SK-N-SH (cell line): Measurements from ENCODE around the gene VMP1. TPM values are rescaled to one million over a fixed set of nuclear protein-coding genes. Genes with fewer than 3 reads are reported as not detected.
A peak's percentile ranks its signal among the peaks of the same experiment; 100 is the strongest.

Source experiments
- CTCF ChIA-PET: fragments of 300-600, 350-600 bp; formaldehyde crosslinking; extraction: SDS; loops from one replicate; lab custom pipeline; 2021; lab: Yijun Ruan, JAX
- POLR2A ChIA-PET: fragments of 350-600 bp; sonication (Branson Sonifier 250); formaldehyde crosslinking; extraction: SDS; loops from one replicate; lab custom pipeline; 2020; ENCODE audit warnings: antibody characterized with exemption, inconsistent platforms; lab: Yijun Ruan, JAX
- DNase-seq: peaks from one replicate; pipeline ENCODE4 v3.0.0; 2012
- H2AFZ ChIP-seq: fragments of 200-600 bp; sonication (generic); 2 replicates; pipeline ENCODE4 v1.8.1; 2016; ENCODE audit warnings: antibody characterized with exemption, mild to moderate bottlenecking, low read depth
- H3F3A ChIP-seq: fragments of 200-600 bp; sonication (generic); replicated peaks from 2 replicates; pipeline ENCODE3; 2016; ENCODE audit warnings: antibody characterized with exemption, mild to moderate bottlenecking; ENCODE audit not compliant: insufficient read depth
- H3K27ac ChIP-seq, 2 experiments: fragments of 200-500 bp in 1 of 2; fragments of 200-600 bp in 1 of 2; sonication (Bioruptor generic) in 1 of 2; sonication (generic), shearing (Covaris generic) in 1 of 2; 2 replicates each; pipeline versions ENCODE4 v1.5.1 to v1.6.1; 2014 to 2016; ENCODE audit warnings: low read depth in 2 of 2, inconsistent platforms in 1 of 2, low read length in 1 of 2, mild to moderate bottlenecking in 1 of 2, mixed read lengths in 1 of 2
- H3K27me3 ChIP-seq: fragments of 200-600 bp; sonication (generic), shearing (Covaris generic); 2 replicates; pipeline ENCODE4 v1.6.1; 2016; ENCODE audit warnings: mixed run types; ENCODE audit not compliant: insufficient read depth
- H3K36me3 ChIP-seq, 2 experiments: fragments of 200-500 bp in 1 of 2; fragments of 200-600 bp in 1 of 2; sonication (Bioruptor generic) in 1 of 2; sonication (generic) in 1 of 2; replicated peaks in 1 of 2; 2 replicates each; pipeline versions ENCODE3 to v1.5.1; 2014 to 2016; ENCODE audit warnings: low read length in 1 of 2, mild to moderate bottlenecking in 1 of 2; ENCODE audit not compliant: insufficient read depth in 2 of 2, control insufficient read depth in 1 of 2
- H3K4me1 ChIP-seq, 2 experiments: fragments of 200-500 bp in 1 of 2; fragments of 200-600 bp in 1 of 2; sonication (Bioruptor generic) in 1 of 2; sonication (generic), shearing (Covaris generic) in 1 of 2; 2 replicates each; pipeline versions ENCODE4 v1.5.1 to v1.6.1; 2014 to 2016; ENCODE audit warnings: low read depth in 1 of 2, low read length in 1 of 2, mixed run types in 1 of 2; ENCODE audit not compliant: insufficient read depth in 2 of 2, control insufficient read depth in 1 of 2
- H3K4me2 ChIP-seq: fragments of 200-600 bp; sonication (generic), shearing (Covaris generic); 2 replicates; pipeline ENCODE4 v1.6.1; 2017; ENCODE audit warnings: mixed run types
- H3K4me3 ChIP-seq, 2 experiments: fragments of 200-500 bp in 1 of 2; fragments of 200-600 bp in 1 of 2; sonication (Bioruptor generic) in 1 of 2; sonication (generic), shearing (Covaris generic) in 1 of 2; 2 replicates each; pipeline versions ENCODE4 v1.5.1 to v1.8.1; 2014 to 2016; ENCODE audit warnings: low read depth in 2 of 2, inconsistent platforms in 1 of 2, low read length in 1 of 2, mild to moderate bottlenecking in 1 of 2, mixed read lengths in 1 of 2, moderate library complexity in 1 of 2
- H3K79me2 ChIP-seq: fragments of 200-600 bp; sonication (generic); 2 replicates; pipeline ENCODE4 v1.8.1; 2017; ENCODE audit warnings: mild to moderate bottlenecking; ENCODE audit not compliant: insufficient read depth
- H3K9ac ChIP-seq: fragments of 200-600 bp; sonication (generic); 2 replicates; pipeline ENCODE4 v1.6.1; 2017; ENCODE audit warnings: mixed run types
- H3K9me2 ChIP-seq: fragments of 200-600 bp; sonication (generic); 2 replicates; pipeline ENCODE4 v1.6.1; 2017; ENCODE audit warnings: mixed run types
- H3K9me3 ChIP-seq: fragments of 200-600 bp; sonication (generic); 2 replicates; pipeline ENCODE4 v1.6.1; 2017; ENCODE audit warnings: mixed run types, mild to moderate bottlenecking, moderate library complexity
- H4K20me1 ChIP-seq: fragments of 200-600 bp; sonication (generic); 2 replicates; pipeline ENCODE4 v1.6.1; 2017; ENCODE audit warnings: mild to moderate bottlenecking, mixed run types; ENCODE audit not compliant: insufficient read depth
- CHD2 ChIP-seq: fragments of 150-350 bp; IDR thresholded peaks from 2 replicates; pipeline ENCODE4 v1.6.1; 2018; ENCODE audit warnings: low read length; ENCODE audit not compliant: partially characterized antibody
- ELF1 ChIP-seq: IDR thresholded peaks from 2 replicates; pipeline ENCODE4 v1.4.0; 2012
- EP300 ChIP-seq, 2 experiments: IDR thresholded peaks; 2 replicates each; pipeline versions ENCODE4 v1.4.0 to v1.6.1; 2012; ENCODE audit warnings: borderline replicate concordance in 1 of 2, low read depth in 1 of 2, low read length in 1 of 2
- EZH2phosphoT487 ChIP-seq: fragments of 200-600 bp; sonication (generic); IDR thresholded peaks from 2 replicates; pipeline ENCODE4 v1.6.1; 2017; ENCODE audit warnings: low read depth, mixed run types, mild to moderate bottlenecking, antibody characterized with exemption, moderate library complexity, borderline replicate concordance
- FOSL2 ChIP-seq: IDR thresholded peaks from 2 replicates; pipeline ENCODE4 v1.4.0; 2012; ENCODE audit warnings: low read depth, mild to moderate bottlenecking, moderate library complexity, borderline replicate concordance
- FOXJ3 ChIP-seq: sonication (generic); formaldehyde crosslinking; IDR thresholded peaks from 2 replicates; pipeline ENCODE4 v1.5.1; 2020; ENCODE audit warnings: mild to moderate bottlenecking, missing genetic modification reagents
- GABPA ChIP-seq: IDR thresholded peaks from 2 replicates; pipeline ENCODE4 v1.4.0; 2012; ENCODE audit warnings: low read depth, mild to moderate bottlenecking
- IRF3 ChIP-seq: fragments of 150-350 bp; IDR thresholded peaks from 2 replicates; pipeline ENCODE4 v1.6.1; 2016; ENCODE audit warnings: mild to moderate bottlenecking, low read depth, low read length
- JUND ChIP-seq: IDR thresholded peaks from 2 replicates; pipeline ENCODE4 v1.4.0; 2012
- MEF2A ChIP-seq: IDR thresholded peaks from 2 replicates; pipeline ENCODE4 v1.4.0; 2012; ENCODE audit warnings: low read depth, borderline replicate concordance
- MXI1 ChIP-seq: IDR thresholded peaks from 2 replicates; pipeline ENCODE4 v1.6.1; 2012; ENCODE audit warnings: mild to moderate bottlenecking, low read depth, low read length, improper control_type of control experiment
- NFIC ChIP-seq: IDR thresholded peaks from 2 replicates; pipeline ENCODE4 v1.4.0; 2012; ENCODE audit warnings: borderline replicate concordance
- RCOR1 ChIP-seq: fragments of 150-350 bp; IDR thresholded peaks from 2 replicates; pipeline ENCODE4 v1.6.1; 2017; ENCODE audit warnings: antibody characterized with exemption, low read length
- REST ChIP-seq: IDR thresholded peaks from 2 replicates; pipeline ENCODE4 v1.6.1; 2012; ENCODE audit warnings: mild to moderate bottlenecking, low read depth, low read length, moderate library complexity
- RFX5 ChIP-seq: IDR thresholded peaks from 2 replicates; pipeline ENCODE4 v1.6.1; 2012; ENCODE audit warnings: mild to moderate bottlenecking, improper control_type of control experiment, low read length
- RXRA ChIP-seq: IDR thresholded peaks from 2 replicates; pipeline ENCODE4 v1.4.0; 2012; ENCODE audit warnings: low read depth, mild to moderate bottlenecking, borderline replicate concordance
- SIN3A ChIP-seq: IDR thresholded peaks from 2 replicates; pipeline ENCODE4 v1.6.1; 2012; ENCODE audit warnings: low read depth, mild to moderate bottlenecking, low read length, moderate library complexity, borderline replicate concordance
- SMC3 ChIP-seq: IDR thresholded peaks from 2 replicates; pipeline ENCODE4 v1.6.1; 2012; ENCODE audit warnings: low read depth, low read length, improper control_type of control experiment
- TAF1 ChIP-seq: IDR thresholded peaks from 2 replicates; pipeline ENCODE4 v1.6.1; 2012; ENCODE audit warnings: low read depth, mild to moderate bottlenecking, low read length, moderate library complexity, borderline replicate concordance
- TEAD4 ChIP-seq: IDR thresholded peaks from 2 replicates; pipeline ENCODE4 v1.4.0; 2012; ENCODE audit warnings: mild to moderate bottlenecking, borderline replicate concordance; ENCODE audit not compliant: insufficient read depth
- YY1 ChIP-seq: IDR thresholded peaks from 2 replicates; pipeline ENCODE4 v1.4.0; 2012; ENCODE audit warnings: low read depth, mild to moderate bottlenecking
- ZBTB33 ChIP-seq: IDR thresholded peaks from 2 replicates; pipeline ENCODE4 v1.4.0; 2012; ENCODE audit warnings: low read depth, borderline replicate concordance
- WGBS: methylation state at CpG from one replicate; pipeline ENCODE4 v1.1.6; 2017; ENCODE audit warnings: low lambda C conversion rate; 5-methylcytosine and 5-hydroxymethylcytosine counted together
- polyA plus RNA-seq, 3 experiments: library from polyadenylated mRNA; depleted of rRNA; stranded (reverse); fragments of >200 nt; gene quantifications; 2 replicates each; pipeline ENCODE4 v1.2.3, GENCODE V29; 2012
- TF ChIP-seq, protein P1 (sequence below): IDR thresholded peaks from 2 replicates; pipeline ENCODE4 v1.4.0; 2012; ENCODE audit warnings: low read depth
- TF ChIP-seq, protein P2 (sequence below): fragments of 200-600 bp; sonication (generic); IDR thresholded peaks from 2 replicates; pipeline ENCODE4 v1.6.1; 2017; ENCODE audit warnings: antibody characterized with exemption, mild to moderate bottlenecking, moderate library complexity

VMP1 gene
- polyA plus RNA-seq, 1 of the 3 experiments (the other 2 are of a cell fraction): 169 TPM

GRCh38 chr17:59840329-59841090, 133.1 kb downstream of the VMP1 start:
- no peak for DNase-seq
- Histone ChIP-seq H2AFZ (no peak overlapping the region), H3K27me3 (no peaks in the 10 kb centered on the region), H4K20me1 (peaks cover 51% of the 10 kb centered on the region), H3K4me1 (peaks cover 1 to 18% of the 10 kb centered on the region in 2 experiments; a peak in 3 of 4 replicates), H3K4me2 (peak overlapping the region; percentile 79), H3K9ac (peak overlapping the region; percentile 100), H3K4me3 (peak overlapping the region; percentile 53 to 93), H3K36me3 (peaks cover 27 to 46% of the 10 kb centered on the region in 2 experiments), H3K27ac (peak overlapping the region; percentile 95 to 100), H3K79me2 (peaks cover 64% of the 10 kb centered on the region), H3K9me3 (no peaks in the 10 kb centered on the region), H3K9me2 (no peaks in the 10 kb centered on the region), H3F3A (peaks cover 90% of the 10 kb centered on the region)
- ChIA-PET POLR2A (no interaction called here), CTCF (interaction anchor here (0.6 to 2.1 kb wide), 4 partner anchors 19 to 88 kb away, joined by 3 to 9 read pairs (median 4); no protein-coding TSS in a partner anchor)
- WGBS: 9% methylated on average over 4 of the region's 4 CpGs
- TF ChIP-seq REST: peak; percentile 53
- TF ChIP-seq MEF2A: 0 out of 2 replicates have a peak, but pooled peaks have one; percentile 3
- no peak for TF ChIP-seq JUND
- TF ChIP-seq NFIC: no peak; the same call in 1 of the 2 replicates
- no peak for TF ChIP-seq RFX5
- TF ChIP-seq TAF1: peak; percentile 33
- TF ChIP-seq SMC3: no peak
- TF ChIP-seq FOSL2: no peak
- TF ChIP-seq, protein P1, sequence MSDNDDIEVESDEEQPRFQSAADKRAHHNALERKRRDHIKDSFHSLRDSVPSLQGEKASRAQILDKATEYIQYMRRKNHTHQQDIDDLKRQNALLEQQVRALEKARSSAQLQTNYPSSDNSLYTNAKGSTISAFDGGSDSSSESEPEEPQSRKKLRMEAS: 0 out of 2 replicates have a peak, but pooled peaks have one; percentile 2
- TF ChIP-seq RCOR1: no peak
- no peak for TF ChIP-seq ELF1
- peak; percentile 61; the same call in 1 of the 2 replicates for TF ChIP-seq SIN3A
- no peak for TF ChIP-seq CHD2
- TF ChIP-seq RXRA: no peak
- TF ChIP-seq IRF3: no peak
- TF ChIP-seq, protein P2, sequence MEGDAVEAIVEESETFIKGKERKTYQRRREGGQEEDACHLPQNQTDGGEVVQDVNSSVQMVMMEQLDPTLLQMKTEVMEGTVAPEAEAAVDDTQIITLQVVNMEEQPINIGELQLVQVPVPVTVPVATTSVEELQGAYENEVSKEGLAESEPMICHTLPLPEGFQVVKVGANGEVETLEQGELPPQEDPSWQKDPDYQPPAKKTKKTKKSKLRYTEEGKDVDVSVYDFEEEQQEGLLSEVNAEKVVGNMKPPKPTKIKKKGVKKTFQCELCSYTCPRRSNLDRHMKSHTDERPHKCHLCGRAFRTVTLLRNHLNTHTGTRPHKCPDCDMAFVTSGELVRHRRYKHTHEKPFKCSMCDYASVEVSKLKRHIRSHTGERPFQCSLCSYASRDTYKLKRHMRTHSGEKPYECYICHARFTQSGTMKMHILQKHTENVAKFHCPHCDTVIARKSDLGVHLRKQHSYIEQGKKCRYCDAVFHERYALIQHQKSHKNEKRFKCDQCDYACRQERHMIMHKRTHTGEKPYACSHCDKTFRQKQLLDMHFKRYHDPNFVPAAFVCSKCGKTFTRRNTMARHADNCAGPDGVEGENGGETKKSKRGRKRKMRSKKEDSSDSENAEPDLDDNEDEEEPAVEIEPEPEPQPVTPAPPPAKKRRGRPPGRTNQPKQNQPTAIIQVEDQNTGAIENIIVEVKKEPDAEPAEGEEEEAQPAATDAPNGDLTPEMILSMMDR: no peak
- no peak for TF ChIP-seq YY1
- TF ChIP-seq MXI1: no peak
- TF ChIP-seq EZH2phosphoT487: no peak
- no peak for TF ChIP-seq ZBTB33
- no peak for TF ChIP-seq GABPA
- peak in 1 of 2 experiments; percentile 21; a peak in 1 of 4 replicates for TF ChIP-seq EP300 (IDR thresholded peaks at IDR 0.05; ENCODE audit: borderline replicate concordance in 1 of 2, low read depth in 1 of 2, low read length in 1 of 2)
- TF ChIP-seq TEAD4: no peak
- no peak for TF ChIP-seq FOXJ3 (CRISPR knock-in tag)
